Calu3 (cell line): Measurements from ENCODE around the gene LYPD6. TPM values are rescaled to one million over a fixed set of nuclear protein-coding genes. Genes with fewer than 3 reads are reported as not detected.

ENCODE experiments used
- BruUV-seq: library from RNA; stranded (reverse); fragments of 400-500 nt; replicated peaks from 2 replicates; lab custom pipeline; 2021; lab: Mats Ljungman, UMichigan
- CTCF ChIA-PET: fragments of 300-600 bp; sonication (Branson Sonifier 250); formaldehyde crosslinking; loops from one replicate; lab custom pipeline; 2022; ENCODE audit warnings: antibody characterized with exemption; lab: Charles Lee
- DNase-seq: peaks from one replicate; pipeline ENCODE4 v3.0.0; 2022
- H3K27ac Mint-ChIP-seq: one replicate; pipeline ENCODE4 v1.8.0; 2022; ENCODE audit warnings: mixed read lengths; ENCODE audit not compliant: unreplicated experiment
- H3K27me3 Mint-ChIP-seq: one replicate; pipeline ENCODE4 v1.8.0; 2022; ENCODE audit warnings: mixed read lengths; ENCODE audit not compliant: unreplicated experiment
- H3K36me3 Mint-ChIP-seq: one replicate; pipeline ENCODE4 v1.8.0; 2022; ENCODE audit warnings: mild to moderate bottlenecking, moderate library complexity, mixed read lengths; ENCODE audit not compliant: insufficient read depth, unreplicated experiment
- H3K4me1 Mint-ChIP-seq: one replicate; pipeline ENCODE4 v1.8.0; 2022; ENCODE audit warnings: mild to moderate bottlenecking, low read depth, mixed read lengths; ENCODE audit not compliant: unreplicated experiment
- H3K4me3 Mint-ChIP-seq: one replicate; pipeline ENCODE4 v1.8.0; 2022; ENCODE audit warnings: mild to moderate bottlenecking, low read depth, moderate library complexity, mixed read lengths; ENCODE audit not compliant: unreplicated experiment
- H3K9me3 Mint-ChIP-seq: one replicate; pipeline ENCODE4 v1.8.0; 2022; ENCODE audit warnings: low read depth, mixed read lengths; ENCODE audit not compliant: unreplicated experiment
- intact Hi-C: fragments of 100-400 bp; cut with micrococcal nuclease; formaldehyde crosslinking; loops from one replicate; pipeline ENCODE4 v1.10.0; 2022; ENCODE audit not compliant: unreplicated experiment
- total RNA-seq: library from RNA; stranded (reverse); gene quantifications from 2 replicates; pipeline ENCODE4 v1.2.3, GENCODE V29; 2022
- TF ChIP-seq, protein P1 (sequence below): fragments of 200-600 bp; IDR thresholded peaks from one replicate; pipeline ENCODE4 v1.8.0; 2022; ENCODE audit warnings: antibody characterized with exemption; ENCODE audit not compliant: unreplicated experiment

Gene LYPD6
- total RNA-seq, 1 experiment from 2014 or later = 3.4 TPM

GRCh38 chr2:149333636-149334035, 3.2 kb downstream of the LYPD6 start:
- no peak overlapping the region for H3K27ac Mint-ChIP-seq
- DNase-seq = no peak
- no peak overlapping the region for H3K4me3 Mint-ChIP-seq
- H3K36me3 Mint-ChIP-seq = peaks cover 27% of the 10 kb centered on the region
- peaks cover 25% of the 10 kb centered on the region for H3K27me3 Mint-ChIP-seq
- BruUV-seq = no TSS peak
- CTCF ChIA-PET = no interaction called here
- TF ChIP-seq, protein P1, sequence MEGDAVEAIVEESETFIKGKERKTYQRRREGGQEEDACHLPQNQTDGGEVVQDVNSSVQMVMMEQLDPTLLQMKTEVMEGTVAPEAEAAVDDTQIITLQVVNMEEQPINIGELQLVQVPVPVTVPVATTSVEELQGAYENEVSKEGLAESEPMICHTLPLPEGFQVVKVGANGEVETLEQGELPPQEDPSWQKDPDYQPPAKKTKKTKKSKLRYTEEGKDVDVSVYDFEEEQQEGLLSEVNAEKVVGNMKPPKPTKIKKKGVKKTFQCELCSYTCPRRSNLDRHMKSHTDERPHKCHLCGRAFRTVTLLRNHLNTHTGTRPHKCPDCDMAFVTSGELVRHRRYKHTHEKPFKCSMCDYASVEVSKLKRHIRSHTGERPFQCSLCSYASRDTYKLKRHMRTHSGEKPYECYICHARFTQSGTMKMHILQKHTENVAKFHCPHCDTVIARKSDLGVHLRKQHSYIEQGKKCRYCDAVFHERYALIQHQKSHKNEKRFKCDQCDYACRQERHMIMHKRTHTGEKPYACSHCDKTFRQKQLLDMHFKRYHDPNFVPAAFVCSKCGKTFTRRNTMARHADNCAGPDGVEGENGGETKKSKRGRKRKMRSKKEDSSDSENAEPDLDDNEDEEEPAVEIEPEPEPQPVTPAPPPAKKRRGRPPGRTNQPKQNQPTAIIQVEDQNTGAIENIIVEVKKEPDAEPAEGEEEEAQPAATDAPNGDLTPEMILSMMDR = no peak
- intact Hi-C loops = loop anchor here (5.0 kb wide), 1 partner anchor 316 kb away; no protein-coding TSS in a partner anchor
- H3K9me3 Mint-ChIP-seq = peaks cover 5% of the 10 kb centered on the region
- peaks cover 8% of the 10 kb centered on the region for H3K4me1 Mint-ChIP-seq

GRCh38 chr2:149334156-149334555, 3.8 kb downstream of the LYPD6 start:
- CTCF ChIA-PET = no interaction called here
- no TSS peak for BruUV-seq
- Mint-ChIP-seq H3K36me3 (peaks cover 24% of the 10 kb centered on the region), H3K4me3 (no peak overlapping the region), H3K27me3 (peaks cover 25% of the 10 kb centered on the region), H3K27ac (no peak overlapping the region), H3K9me3 (peaks cover 5% of the 10 kb centered on the region), H3K4me1 (peaks cover 3% of the 10 kb centered on the region)
- no peak for DNase-seq
- intact Hi-C loops = loop anchor here (5.0 kb wide), 1 partner anchor 317 kb away; no protein-coding TSS in a partner anchor
- TF ChIP-seq, protein P1 = no peak

- Mint-ChIP-seq H3K27ac (no peak overlapping the region), H3K27me3 (no peaks in the 10 kb centered on the region), H3K36me3 (no peaks in the 10 kb centered on the region), H3K4me1 (no peaks in the 10 kb centered on the region), H3K9me3 (peaks cover 5% of the 10 kb centered on the region), H3K4me3 (no peak overlapping the region)
- intact Hi-C loops = no loop called here
- CTCF ChIA-PET = no interaction called here
- TF ChIP-seq, protein P1 = no peak
- BruUV-seq = no TSS peak
- no peak for DNase-seq
Observed at GRCh38 chr2:149339324-149339723, 8.9 kb downstream of the LYPD6 start.

GRCh38 chr2:149342509-149342908, 12.1 kb downstream of the LYPD6 start:
- Mint-ChIP-seq H3K9me3 (peaks cover 3% of the 10 kb centered on the region), H3K27ac (no peak overlapping the region), H3K36me3 (no peaks in the 10 kb centered on the region), H3K4me3 (no peak overlapping the region), H3K4me1 (no peaks in the 10 kb centered on the region), H3K27me3 (no peaks in the 10 kb centered on the region)
- BruUV-seq = no TSS peak
- intact Hi-C loops = no loop called here
- no peak for DNase-seq
- CTCF ChIA-PET = interaction anchor here (0.5 kb wide), 1 partner anchor 463 kb away, joined by 3 read pairs; no protein-coding TSS in a partner anchor
- TF ChIP-seq, protein P1 = no peak
